Measurements from ENCODE around the gene FADS2. TPM values are rescaled to one million over a fixed set of nuclear protein-coding genes. Genes with fewer than 3 reads are reported as not detected.

FADS2 gene
- total RNA-seq, 1 experiment from 2014 or later, result 246 TPM

- Histone ChIP-seq H3K79me2 (ENCODE audit: low read length) (peaks cover 44% of the 10 kb centered on the region), H3K4me3 (ENCODE audit: low read length) (no peak overlapping the region), H3K36me3 (ENCODE audit: low read depth, low read length) (peaks cover 20% of the 10 kb centered on the region), H3K27me3 (ENCODE audit: low read length) (no peaks in the 10 kb centered on the region), H3K9ac (ENCODE audit: low read length) (no peak overlapping the region), H3K4me1 (ENCODE audit: insufficient read depth, low read length) (no peaks in the 10 kb centered on the region; the same call in 1 of the 2 replicates), H3K9me3 (ENCODE audit: low read length) (no peaks in the 10 kb centered on the region), H2AFZ (ENCODE audit: low read length) (no peak overlapping the region), H3K9me2 (replicated peaks; ENCODE audit: low read length) (no peaks in the 10 kb centered on the region), H3K4me2 (ENCODE audit: low read length) (no peak overlapping the region), H3K27ac (ENCODE audit: low read length) (no peak overlapping the region), H3F3A (ENCODE audit: low read length, unreplicated experiment) (no peaks in the 10 kb centered on the region), H4K20me1 (ENCODE audit: low read length) (peaks cover 23% of the 10 kb centered on the region; the same call in 1 of the 2 replicates)
- ChIA-PET CTCF (no interaction called here), POLR2A (ENCODE audit: unreplicated experiment) (no interaction called here)
- TF ChIP-seq EZH2 (IDR thresholded peaks at IDR 0.05; ENCODE audit: low read length, unreplicated experiment), result no peak
- BruUV-seq (replicated peaks), result no TSS peak
- ATAC-seq (no peak), DNase-seq (no peak)
- intact Hi-C loops (cut with micrococcal nuclease), result no loop called here
Measured at GRCh38 chr11:61836193-61836592, 8.1 kb downstream of the FADS2 start.

- Histone ChIP-seq H3K27ac (ENCODE audit: low read length) (no peak overlapping the region), H3K4me2 (ENCODE audit: low read length) (no peak overlapping the region), H3K79me2 (ENCODE audit: low read length) (peaks cover 31% of the 10 kb centered on the region), H3K4me1 (ENCODE audit: insufficient read depth, low read length) (no peaks in the 10 kb centered on the region; the same call in 1 of the 2 replicates), H3K9ac (ENCODE audit: low read length) (no peak overlapping the region), H3F3A (ENCODE audit: low read length, unreplicated experiment) (no peaks in the 10 kb centered on the region), H2AFZ (ENCODE audit: low read length) (no peak overlapping the region), H3K4me3 (ENCODE audit: low read length) (no peak overlapping the region), H3K9me2 (replicated peaks; ENCODE audit: low read length) (no peaks in the 10 kb centered on the region), H3K27me3 (ENCODE audit: low read length) (no peaks in the 10 kb centered on the region), H4K20me1 (ENCODE audit: low read length) (peaks cover 10% of the 10 kb centered on the region; the same call in 1 of the 2 replicates), H3K36me3 (ENCODE audit: low read depth, low read length) (peaks cover 30% of the 10 kb centered on the region), H3K9me3 (ENCODE audit: low read length) (no peaks in the 10 kb centered on the region)
- DNase-seq (no peak), ATAC-seq (no peak)
- ChIA-PET POLR2A (ENCODE audit: unreplicated experiment) (no interaction called here), CTCF (no interaction called here)
- intact Hi-C loops (cut with micrococcal nuclease), result no loop called here
- BruUV-seq (replicated peaks), result no TSS peak
- TF ChIP-seq EZH2phosphoT487 (IDR thresholded peaks at IDR 0.05; ENCODE audit: borderline replicate concordance, low read length), result no peak
- no peak for TF ChIP-seq EZH2 (IDR thresholded peaks at IDR 0.05; ENCODE audit: low read length, unreplicated experiment)
- TF ChIP-seq CTCF (conservative IDR thresholded peaks at IDR 0.05; ENCODE audit: low read depth, low read length), result no peak
Measured at GRCh38 chr11:61837411-61838005, 9.4 kb downstream of the FADS2 start.

GRCh38 chr11:61838501-61838900 lies 10.4 kb downstream of the FADS2 start:
- no peak overlapping the region for H3K27ac ChIP-seq (ENCODE audit: low read length)
- H3K4me1 ChIP-seq (ENCODE audit: insufficient read depth, low read length), result no peaks in the 10 kb centered on the region; the same call in 1 of the 2 replicates
- H3K36me3 ChIP-seq (ENCODE audit: low read depth, low read length), result peaks cover 37% of the 10 kb centered on the region
- H3K9ac ChIP-seq (ENCODE audit: low read length), result no peak overlapping the region
- ChIA-PET CTCF (no interaction called here), POLR2A (ENCODE audit: unreplicated experiment) (no interaction called here)
- no peaks in the 10 kb centered on the region for H3F3A ChIP-seq (ENCODE audit: low read length, unreplicated experiment)
- H3K4me2 ChIP-seq (ENCODE audit: low read length), result no peak overlapping the region
- no peak for ATAC-seq
- no peak overlapping the region for H3K4me3 ChIP-seq (ENCODE audit: low read length)
- H4K20me1 ChIP-seq (ENCODE audit: low read length), result peaks cover 3% of the 10 kb centered on the region; the same call in 1 of the 2 replicates
- no peak for DNase-seq
- no peaks in the 10 kb centered on the region for H3K9me2 ChIP-seq (replicated peaks; ENCODE audit: low read length)
- no peaks in the 10 kb centered on the region for H3K27me3 ChIP-seq (ENCODE audit: low read length)
- no peak overlapping the region for H2AFZ ChIP-seq (ENCODE audit: low read length)
- TF ChIP-seq CTCF (conservative IDR thresholded peaks at IDR 0.05; ENCODE audit: low read depth, low read length), result no peak
- TF ChIP-seq EZH2phosphoT487 (IDR thresholded peaks at IDR 0.05; ENCODE audit: borderline replicate concordance, low read length), result no peak
- TF ChIP-seq EZH2 (IDR thresholded peaks at IDR 0.05; ENCODE audit: low read length, unreplicated experiment), result no peak
- intact Hi-C loops (cut with micrococcal nuclease), result no loop called here
- BruUV-seq (replicated peaks), result no TSS peak
- H3K9me3 ChIP-seq (ENCODE audit: low read length), result no peaks in the 10 kb centered on the region
- H3K79me2 ChIP-seq (ENCODE audit: low read length), result peaks cover 21% of the 10 kb centered on the region
